ENCODE results near the gene KRT86.

KRT86 gene

GRCh38 chr12:52228366-52228765 lies 46.1 kb upstream of the KRT86 start:
- TF ChIP-seq REST (IDR thresholded peaks at IDR 0.05; ENCODE audit: low read depth) (no peak), YY1 (IDR thresholded peaks at IDR 0.05; ENCODE audit: low read depth) (no peak), MAX (IDR thresholded peaks at IDR 0.05) (no peak), EGR1 (IDR thresholded peaks at IDR 0.05) (no peak), TEAD4 (IDR thresholded peaks at IDR 0.05) (no peak), CREB1 (IDR thresholded peaks at IDR 0.05; ENCODE audit: low read depth) (no peak), ZBTB7A (IDR thresholded peaks at IDR 0.05; ENCODE audit: low read depth) (no peak), NFIC (IDR thresholded peaks at IDR 0.05) (no peak), FOXM1 (IDR thresholded peaks at IDR 0.05; ENCODE audit: borderline replicate concordance, low read depth) (no peak), TAF1 (IDR thresholded peaks at IDR 0.05; ENCODE audit: low read depth) (no peak), USF1 (IDR thresholded peaks at IDR 0.05) (no peak), TCF12 (IDR thresholded peaks at IDR 0.05; ENCODE audit: low read depth) (no peak), CEBPB (IDR thresholded peaks at IDR 0.05) (no peak)

- TF ChIP-seq REST (IDR thresholded peaks at IDR 0.05; ENCODE audit: low read depth) (no peak), EP300 (IDR thresholded peaks at IDR 0.05; ENCODE audit: borderline replicate concordance) (no peak), FOXM1 (IDR thresholded peaks at IDR 0.05; ENCODE audit: borderline replicate concordance, low read depth) (no peak), YY1 (IDR thresholded peaks at IDR 0.05; ENCODE audit: low read depth) (no peak), NFIC (IDR thresholded peaks at IDR 0.05) (no peak), MAX (IDR thresholded peaks at IDR 0.05) (no peak), USF1 (IDR thresholded peaks at IDR 0.05) (no peak), EGR1 (IDR thresholded peaks at IDR 0.05) (no peak), TEAD4 (IDR thresholded peaks at IDR 0.05) (no peak), TCF12 (IDR thresholded peaks at IDR 0.05; ENCODE audit: low read depth) (no peak), CEBPB (IDR thresholded peaks at IDR 0.05) (no peak), ZBTB7A (IDR thresholded peaks at IDR 0.05; ENCODE audit: low read depth) (no peak), RAD21 (IDR thresholded peaks at IDR 0.05; ENCODE audit: low read depth) (no peak), CREB1 (IDR thresholded peaks at IDR 0.05; ENCODE audit: low read depth) (no peak), TAF1 (IDR thresholded peaks at IDR 0.05; ENCODE audit: low read depth) (no peak)
These were observed 45.5 kb upstream of the KRT86 start for GRCh38 chr12:52228931-52229330.

GRCh38 chr12:52229836-52230343 lies 44.6 kb upstream of the KRT86 start:
- TF ChIP-seq ZBTB7A (IDR thresholded peaks at IDR 0.05; ENCODE audit: low read depth), result no peak
- TF ChIP-seq REST (IDR thresholded peaks at IDR 0.05; ENCODE audit: low read depth), result no peak
- no peak for TF ChIP-seq NFIC (IDR thresholded peaks at IDR 0.05)
- no peak for TF ChIP-seq CREB1 (IDR thresholded peaks at IDR 0.05; ENCODE audit: low read depth)
- no peak for TF ChIP-seq EP300 (IDR thresholded peaks at IDR 0.05; ENCODE audit: borderline replicate concordance)
- TF ChIP-seq TEAD4 (IDR thresholded peaks at IDR 0.05), result no peak
- TF ChIP-seq USF1 (IDR thresholded peaks at IDR 0.05), result no peak
- no peak for TF ChIP-seq EGR1 (IDR thresholded peaks at IDR 0.05)
- TF ChIP-seq TAF1 (IDR thresholded peaks at IDR 0.05; ENCODE audit: low read depth), result no peak
- no peak for TF ChIP-seq TCF12 (IDR thresholded peaks at IDR 0.05; ENCODE audit: low read depth)
- TF ChIP-seq CEBPB (IDR thresholded peaks at IDR 0.05), result no peak
- TF ChIP-seq FOXM1 (IDR thresholded peaks at IDR 0.05; ENCODE audit: borderline replicate concordance, low read depth), result no peak
- no peak for TF ChIP-seq MAX (IDR thresholded peaks at IDR 0.05)
- no peak for TF ChIP-seq YY1 (IDR thresholded peaks at IDR 0.05; ENCODE audit: low read depth)
- TF ChIP-seq RAD21 (IDR thresholded peaks at IDR 0.05; ENCODE audit: low read depth), result no peak
